ENCODE results near the gene ASB6. TPM values are rescaled to one million over a fixed set of nuclear protein-coding genes. Genes with fewer than 3 reads are reported as not detected.

The ASB6 gene
- total and polyA plus RNA-seq, 2 of the 13 experiments (the other 11 are each of a cell fraction or from before 2014, with no cell fraction given) = 8.2 to 8.4 TPM

DNA sequence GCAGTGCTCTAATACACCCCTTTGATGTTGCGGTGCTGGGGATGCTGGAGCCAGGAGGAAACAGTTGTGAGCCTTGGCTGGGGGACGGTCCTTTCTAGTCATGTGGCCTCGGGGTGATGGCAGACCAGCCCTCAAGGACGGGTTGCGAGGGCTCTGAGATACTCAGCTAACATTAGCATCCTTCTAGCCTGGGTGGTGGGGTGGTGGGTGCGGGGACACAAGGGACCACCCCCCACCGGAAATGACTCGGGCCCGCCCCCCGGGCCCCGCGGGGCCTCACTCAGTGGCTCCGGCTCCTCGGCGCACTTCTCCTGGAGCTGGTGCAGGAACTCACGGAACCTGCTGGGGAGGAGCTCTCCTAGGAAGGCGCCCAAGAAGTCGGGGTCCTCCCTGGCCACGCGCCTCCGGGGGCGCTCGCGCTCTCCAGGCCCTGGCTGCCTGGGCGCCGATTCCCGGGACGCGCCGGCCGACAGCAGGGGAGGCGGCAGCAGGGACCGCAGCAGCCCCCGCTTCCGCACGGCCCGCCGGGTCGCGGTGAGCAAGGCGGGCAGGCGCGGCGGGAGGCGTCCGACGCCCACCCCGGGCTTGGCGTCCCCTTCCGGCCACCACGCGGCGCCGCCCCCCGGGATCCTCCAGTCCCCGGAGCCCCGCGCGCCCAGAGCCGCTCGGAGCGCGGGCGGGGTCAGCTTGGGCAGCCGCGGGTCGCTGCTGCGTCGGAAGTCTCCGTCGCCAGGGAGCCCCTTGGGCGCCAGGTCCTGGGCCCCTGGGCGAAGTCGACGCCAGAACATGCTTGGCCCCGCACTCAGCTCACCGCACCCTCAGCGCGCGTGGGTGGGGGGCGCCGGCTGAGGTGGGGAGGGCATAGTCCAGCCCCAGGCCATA is 21.9 kb downstream of the ASB6 start (continued):
- TF ChIP-seq, protein P1, sequence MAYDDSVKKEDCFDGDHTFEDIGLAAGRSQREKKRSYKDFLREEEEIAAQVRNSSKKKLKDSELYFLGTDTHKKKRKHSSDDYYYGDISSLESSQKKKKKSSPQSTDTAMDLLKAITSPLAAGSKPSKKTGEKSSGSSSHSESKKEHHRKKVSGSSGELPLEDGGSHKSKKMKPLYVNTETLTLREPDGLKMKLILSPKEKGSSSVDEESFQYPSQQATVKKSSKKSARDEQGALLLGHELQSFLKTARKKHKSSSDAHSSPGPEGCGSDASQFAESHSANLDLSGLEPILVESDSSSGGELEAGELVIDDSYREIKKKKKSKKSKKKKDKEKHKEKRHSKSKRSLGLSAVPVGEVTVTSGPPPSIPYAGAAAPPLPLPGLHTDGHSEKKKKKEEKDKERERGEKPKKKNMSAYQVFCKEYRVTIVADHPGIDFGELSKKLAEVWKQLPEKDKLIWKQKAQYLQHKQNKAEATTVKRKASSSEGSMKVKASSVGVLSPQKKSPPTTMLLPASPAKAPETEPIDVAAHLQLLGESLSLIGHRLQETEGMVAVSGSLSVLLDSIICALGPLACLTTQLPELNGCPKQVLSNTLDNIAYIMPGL (CRISPR knock-in tag; IDR thresholded peaks at IDR 0.05; ENCODE audit: borderline replicate concordance in 1 of 2, low read depth in 1 of 2) = peak in 1 of 2 experiments; percentile 60; a peak in 1 of 4 replicates
- TF ChIP-seq ZNF687 (CRISPR knock-in tag; IDR thresholded peaks at IDR 0.05) (peak; percentile 76), ZNF362 (CRISPR knock-in tag; IDR thresholded peaks at IDR 0.05; ENCODE audit: borderline replicate concordance) (no peak), SRSF9 (IDR thresholded peaks at IDR 0.05; ENCODE audit: borderline replicate concordance, insufficient read depth, low read depth, low read length, poor library complexity, severe bottlenecking) (no peak), DZIP1 (CRISPR knock-in tag; IDR thresholded peaks at IDR 0.05) (no peak), TRIM22 (IDR thresholded peaks at IDR 0.05) (no peak), SIN3A (IDR thresholded peaks at IDR 0.05; ENCODE audit: borderline replicate concordance, low read depth, low read length) (no peak), BORCS8-MEF2B (CRISPR knock-in tag; IDR thresholded peaks at IDR 0.05) (no peak), ZSCAN21 (CRISPR knock-in tag; IDR thresholded peaks at IDR 0.05; ENCODE audit: borderline replicate concordance) (peak; percentile 72; the same call in 1 of the 2 replicates), ZNF749 (CRISPR knock-in tag; IDR thresholded peaks at IDR 0.05; ENCODE audit: borderline replicate concordance) (no peak), TAF15 (IDR thresholded peaks at IDR 0.05; ENCODE audit: low read depth, low read length, poor library complexity, severe bottlenecking) (no peak), RFXANK (CRISPR knock-in tag; IDR thresholded peaks at IDR 0.05) (no peak), ZNF562 (CRISPR knock-in tag; IDR thresholded peaks at IDR 0.05; ENCODE audit: borderline replicate concordance) (no peak), ZBTB1 (CRISPR knock-in tag; IDR thresholded peaks at IDR 0.05; ENCODE audit: borderline replicate concordance) (peak; percentile 86; the same call in 1 of the 2 replicates)
